GM23338 (cell line): ENCODE results near the gene IGF2BP3. TPM values are rescaled to one million over a fixed set of nuclear protein-coding genes. Genes with fewer than 3 reads are reported as not detected.

ENCODE experiments used
- ATAC-seq: fragments of 200-7000 bp; cut with Tn5 transposase; 3 replicates; pipeline ENCODE4 v1.9.1; 2020
- DNase-seq: peaks from one replicate; pipeline ENCODE4 v3.0.0-alpha.2; 2015; ENCODE audit warnings: low spot score
- H2AFZ ChIP-seq: fragments of 200-600 bp; sonication (generic); 2 replicates; pipeline ENCODE4 v1.8.0; 2016; ENCODE audit warnings: antibody characterized with exemption, mild to moderate bottlenecking, moderate library complexity
- H3F3A ChIP-seq: fragments of 200-600 bp; sonication (generic); replicated peaks from 2 replicates; pipeline ENCODE4 v1.8.0; 2017; ENCODE audit warnings: antibody characterized with exemption, mixed run types, low read depth
- H3K27ac ChIP-seq: fragments of 200-600 bp; sonication (generic); 2 replicates; pipeline ENCODE4 v1.6.1; 2016; ENCODE audit warnings: low read depth
- H3K27me3 ChIP-seq: fragments of 200-600 bp; sonication (generic); 2 replicates; pipeline ENCODE4 v1.8.0; 2016; ENCODE audit warnings: mild to moderate bottlenecking, mixed run types, moderate library complexity; ENCODE audit not compliant: insufficient read depth
- H3K36me3 ChIP-seq: fragments of 200-600 bp; sonication (generic); 2 replicates; pipeline ENCODE4 v1.8.0; 2016; ENCODE audit warnings: mild to moderate bottlenecking; ENCODE audit not compliant: insufficient read depth
- H3K4me1 ChIP-seq: fragments of 200-600 bp; sonication (generic); 2 replicates; pipeline ENCODE4 v1.8.0; 2016; ENCODE audit warnings: mild to moderate bottlenecking, moderate library complexity; ENCODE audit not compliant: insufficient read depth
- H3K4me2 ChIP-seq: fragments of 200-600 bp; sonication (generic); 2 replicates; pipeline ENCODE4 v1.7.1; 2017; ENCODE audit warnings: mixed run types
- H3K4me3 ChIP-seq: fragments of 200-600 bp; sonication (generic); 2 replicates; pipeline ENCODE4 v1.6.1; 2016; ENCODE audit warnings: mixed run types
- H3K79me2 ChIP-seq: fragments of 200-600 bp; sonication (generic); replicated peaks from 2 replicates; pipeline ENCODE4 v1.8.0; 2017; ENCODE audit warnings: mild to moderate bottlenecking; ENCODE audit not compliant: insufficient read depth
- H3K9me2 ChIP-seq: fragments of 200-600 bp; sonication (generic); 2 replicates; pipeline ENCODE4 v1.8.0; 2017; ENCODE audit not compliant: insufficient read depth
- H4K20me1 ChIP-seq: fragments of 200-600 bp; sonication (generic); replicated peaks from 2 replicates; pipeline ENCODE4 v1.8.0; 2017; ENCODE audit warnings: mild to moderate bottlenecking; ENCODE audit not compliant: insufficient read depth
- H3K27ac Mint-ChIP-seq: 2 replicates; pipeline ENCODE4 v1.8.0; 2020; ENCODE audit warnings: inconsistent platforms, mild to moderate bottlenecking, moderate library complexity, mixed read lengths
- H3K27me3 Mint-ChIP-seq: 3 replicates; pipeline ENCODE4 v1.8.0; 2022; ENCODE audit warnings: low read depth, mild to moderate bottlenecking, moderate library complexity, mixed read lengths, inconsistent platforms; ENCODE audit not compliant: insufficient read depth, poor library complexity
- H3K36me3 Mint-ChIP-seq: 3 replicates; pipeline ENCODE4 v1.8.0; 2021; ENCODE audit warnings: low read depth, mild to moderate bottlenecking, inconsistent platforms, moderate library complexity, mixed read lengths
- H3K4me1 Mint-ChIP-seq: 3 replicates; pipeline ENCODE4 v1.8.0; 2020; ENCODE audit warnings: mild to moderate bottlenecking, inconsistent platforms, mixed read lengths
- H3K4me3 Mint-ChIP-seq: 3 replicates; pipeline ENCODE4 v1.8.0; 2021; ENCODE audit warnings: moderate library complexity, mild to moderate bottlenecking, inconsistent platforms, mixed read lengths
- H3K9me3 Mint-ChIP-seq: 3 replicates; pipeline ENCODE4 v1.8.0; 2020; ENCODE audit warnings: moderate library complexity, mild to moderate bottlenecking, inconsistent platforms, mixed read lengths
- CREB1 ChIP-seq: fragments of 250-450 bp; sonication (Bioruptor Pico); IDR thresholded peaks from 2 replicates; pipeline ENCODE4 v1.5.0; 2020; ENCODE audit warnings: low read depth, mild to moderate bottlenecking, moderate library complexity
- EZH2 ChIP-seq: fragments of 200-600 bp; sonication (generic); IDR thresholded peaks from one replicate; pipeline ENCODE4 v1.8.0; 2017; ENCODE audit warnings: antibody characterized with exemption, mild to moderate bottlenecking, low read depth; ENCODE audit not compliant: unreplicated experiment
- EZH2phosphoT487 ChIP-seq: fragments of 200-600 bp; sonication (generic); IDR thresholded peaks from one replicate; pipeline ENCODE4 v1.8.1; 2018; ENCODE audit warnings: antibody characterized with exemption; ENCODE audit not compliant: unreplicated experiment
- JUNB ChIP-seq: IDR thresholded peaks from one replicate; pipeline ENCODE4 v1.6.1; 2016; ENCODE audit warnings: antibody characterized with exemption; ENCODE audit not compliant: unreplicated experiment
- NANOG ChIP-seq: IDR thresholded peaks from 2 replicates; pipeline ENCODE4 v1.6.1; 2016; ENCODE audit warnings: antibody characterized with exemption, borderline replicate concordance
- POLR2AphosphoS5 ChIP-seq: IDR thresholded peaks from 2 replicates; pipeline ENCODE4 v1.6.1; 2016; ENCODE audit warnings: antibody characterized with exemption, low read depth
- STAT1 ChIP-seq: IDR thresholded peaks from one replicate; pipeline ENCODE4 v1.6.1; 2016; ENCODE audit warnings: antibody characterized with exemption; ENCODE audit not compliant: unreplicated experiment
- ZNF114 ChIP-seq: fragments of 250-450 bp; sonication (Bioruptor Pico); IDR thresholded peaks from 2 replicates; pipeline ENCODE4 v1.5.0; 2020; ENCODE audit warnings: mild to moderate bottlenecking, moderate library complexity
- polyA plus RNA-seq: library from polyadenylated mRNA; unstranded; fragments of >200 nt; fragmentation: Nextera tagmentation; extraction: Ambion mirVana; gene quantifications from 2 replicates; pipeline ENCODE4 v1.2.1, GENCODE V29; 2016
- total RNA-seq: library from RNA; depleted of rRNA; stranded (reverse); fragments of >200 nt; shearing (Covaris generic); gene quantifications from 2 replicates; pipeline ENCODE4 v1.2.3, GENCODE V29; 2014
- TF ChIP-seq, protein P1 (sequence below): IDR thresholded peaks from one replicate; pipeline ENCODE4 v1.6.1; 2018; ENCODE audit warnings: antibody characterized with exemption; ENCODE audit not compliant: unreplicated experiment
- TF ChIP-seq, protein P2 (sequence below), 2 experiments: fragments of 200-600 bp in 1 of 2; sonication (generic) in 1 of 2; conservative IDR thresholded peaks; 2 replicates each; pipeline versions ENCODE4 v1.5.1 to v1.6.1; 2016 to 2017; ENCODE audit warnings: antibody characterized with exemption in 2 of 2, low read depth in 2 of 2, mild to moderate bottlenecking in 2 of 2, moderate library complexity in 1 of 2
- TF ChIP-seq, protein P3 (sequence below): IDR thresholded peaks from 2 replicates; pipeline ENCODE4 v1.6.1; 2016; ENCODE audit warnings: antibody characterized with exemption

IGF2BP3 gene
- total and polyA plus RNA-seq, 2 experiments from 2014 or later, result 52.0 to 183 TPM

DNA sequence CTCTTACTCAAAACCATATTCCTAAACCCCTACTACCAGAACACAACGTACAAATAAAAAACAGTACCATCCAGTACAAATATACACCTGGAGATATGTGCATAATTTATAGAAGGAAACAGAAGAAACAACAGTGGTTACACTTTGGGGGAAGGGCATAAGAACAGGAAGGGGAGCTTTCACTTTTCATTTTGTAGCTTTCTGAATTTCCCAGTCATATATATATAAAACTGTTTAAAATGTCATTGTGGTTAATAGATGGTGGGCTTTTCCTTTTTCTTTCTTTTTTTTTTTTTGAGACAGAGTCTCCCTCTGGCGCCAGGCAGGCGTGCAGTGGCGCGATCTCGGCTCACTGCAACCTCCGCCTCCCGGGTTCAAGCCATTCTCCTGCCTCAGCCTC lies 124.0 kb downstream of the IGF2BP3 start (continued):
- TF ChIP-seq, protein P1, sequence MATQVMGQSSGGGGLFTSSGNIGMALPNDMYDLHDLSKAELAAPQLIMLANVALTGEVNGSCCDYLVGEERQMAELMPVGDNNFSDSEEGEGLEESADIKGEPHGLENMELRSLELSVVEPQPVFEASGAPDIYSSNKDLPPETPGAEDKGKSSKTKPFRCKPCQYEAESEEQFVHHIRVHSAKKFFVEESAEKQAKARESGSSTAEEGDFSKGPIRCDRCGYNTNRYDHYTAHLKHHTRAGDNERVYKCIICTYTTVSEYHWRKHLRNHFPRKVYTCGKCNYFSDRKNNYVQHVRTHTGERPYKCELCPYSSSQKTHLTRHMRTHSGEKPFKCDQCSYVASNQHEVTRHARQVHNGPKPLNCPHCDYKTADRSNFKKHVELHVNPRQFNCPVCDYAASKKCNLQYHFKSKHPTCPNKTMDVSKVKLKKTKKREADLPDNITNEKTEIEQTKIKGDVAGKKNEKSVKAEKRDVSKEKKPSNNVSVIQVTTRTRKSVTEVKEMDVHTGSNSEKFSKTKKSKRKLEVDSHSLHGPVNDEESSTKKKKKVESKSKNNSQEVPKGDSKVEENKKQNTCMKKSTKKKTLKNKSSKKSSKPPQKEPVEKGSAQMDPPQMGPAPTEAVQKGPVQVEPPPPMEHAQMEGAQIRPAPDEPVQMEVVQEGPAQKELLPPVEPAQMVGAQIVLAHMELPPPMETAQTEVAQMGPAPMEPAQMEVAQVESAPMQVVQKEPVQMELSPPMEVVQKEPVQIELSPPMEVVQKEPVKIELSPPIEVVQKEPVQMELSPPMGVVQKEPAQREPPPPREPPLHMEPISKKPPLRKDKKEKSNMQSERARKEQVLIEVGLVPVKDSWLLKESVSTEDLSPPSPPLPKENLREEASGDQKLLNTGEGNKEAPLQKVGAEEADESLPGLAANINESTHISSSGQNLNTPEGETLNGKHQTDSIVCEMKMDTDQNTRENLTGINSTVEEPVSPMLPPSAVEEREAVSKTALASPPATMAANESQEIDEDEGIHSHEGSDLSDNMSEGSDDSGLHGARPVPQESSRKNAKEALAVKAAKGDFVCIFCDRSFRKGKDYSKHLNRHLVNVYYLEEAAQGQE, result no peak
- no peak for TF ChIP-seq STAT1
- no peak for TF ChIP-seq CREB1

DNA sequence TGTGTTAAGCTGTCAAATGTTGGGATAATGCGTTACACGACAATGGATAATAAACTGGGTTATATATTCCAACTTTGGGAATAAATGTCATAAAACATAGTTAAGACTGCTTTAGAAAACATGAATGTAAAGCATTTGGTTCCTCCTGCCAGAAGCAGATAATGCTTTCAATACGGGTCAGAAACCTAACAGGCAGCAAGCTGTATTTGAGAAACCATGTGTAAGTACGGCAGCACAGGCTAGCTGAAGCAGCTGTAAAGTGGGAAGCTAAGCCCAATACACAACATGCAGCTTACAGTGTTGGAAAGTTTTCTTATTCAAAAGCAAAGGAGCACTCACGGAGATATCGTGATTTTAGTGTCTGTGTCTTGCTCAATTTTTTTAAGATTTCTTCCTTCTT lies 124.7 kb downstream of the IGF2BP3 start:
- H3K27me3 ChIP-seq, result no peaks in the 10 kb centered on the region
- peaks cover 11% of the 10 kb centered on the region; the same call in 1 of the 2 replicates for H3F3A ChIP-seq
- no peaks in the 10 kb centered on the region for H3K9me2 ChIP-seq
- H4K20me1 ChIP-seq, result peaks cover 19% of the 10 kb centered on the region; the same call in 1 of the 2 replicates
- TF ChIP-seq JUNB (no peak), NANOG (no peak), STAT1 (no peak)
- no peak overlapping the region for H3K27ac ChIP-seq
- Mint-ChIP-seq H3K4me3 (no peak overlapping the region), H3K9me3 (no peaks in the 10 kb centered on the region), H3K27me3 (peaks cover 8% of the 10 kb centered on the region), H3K27ac (no peak overlapping the region), H3K4me1 (peaks cover 8% of the 10 kb centered on the region), H3K36me3 (peaks cover 84% of the 10 kb centered on the region)
- 0 out of 2 replicates have a peak, but pooled peaks cover 8% of the 10 kb centered on the region for H3K79me2 ChIP-seq
- no peak overlapping the region for H3K4me3 ChIP-seq
- ATAC-seq (no peak), DNase-seq (no peak)
- no peak overlapping the region for H3K4me2 ChIP-seq
- no peaks in the 10 kb centered on the region for H3K4me1 ChIP-seq
- peaks cover 65% of the 10 kb centered on the region; the same call in 1 of the 2 replicates for H3K36me3 ChIP-seq
- no peak overlapping the region for H2AFZ ChIP-seq

DNA sequence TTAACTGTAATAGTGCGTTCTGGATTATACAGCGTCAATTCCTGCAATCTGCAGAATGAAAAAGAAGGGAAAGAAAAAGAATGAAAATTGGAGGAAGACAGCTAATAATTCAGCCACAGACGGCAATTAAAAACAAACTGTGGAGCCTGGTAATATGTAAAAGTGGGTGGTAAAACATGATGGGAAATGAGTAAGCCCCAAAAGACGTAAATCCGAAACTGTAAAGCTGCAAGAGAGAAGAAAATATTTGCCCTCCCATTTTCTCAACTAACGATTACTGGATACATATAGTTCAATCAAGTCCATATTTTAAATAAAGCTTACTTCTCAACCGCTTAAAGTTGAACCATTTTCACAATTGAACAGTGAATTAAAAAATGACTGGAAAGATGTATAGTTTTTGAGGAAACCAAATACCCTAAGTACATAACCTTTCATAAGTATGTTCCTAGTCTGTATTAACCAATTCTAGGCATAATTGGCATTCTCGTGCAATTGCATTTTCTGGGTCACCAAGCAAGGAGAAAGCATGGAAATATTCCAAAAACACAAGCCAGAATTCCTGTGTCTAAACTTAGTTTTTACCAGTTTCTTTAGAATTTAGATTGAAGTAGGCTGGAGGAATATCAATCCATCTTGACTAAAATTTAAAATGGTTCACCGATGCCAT lies 126.3 kb downstream of the IGF2BP3 start:
- Mint-ChIP-seq H3K9me3 (no peaks in the 10 kb centered on the region), H3K36me3 (peaks cover 91% of the 10 kb centered on the region), H3K27ac (no peak overlapping the region), H3K4me1 (no peaks in the 10 kb centered on the region), H3K4me3 (no peak overlapping the region), H3K27me3 (peaks cover 8% of the 10 kb centered on the region)
- Histone ChIP-seq H3K4me3 (no peak overlapping the region), H3K36me3 (peaks cover 78% of the 10 kb centered on the region; the same call in 1 of the 2 replicates), H3K27ac (no peak overlapping the region), H3K9me2 (no peaks in the 10 kb centered on the region), H2AFZ (no peak overlapping the region), H3K79me2 (0 out of 2 replicates have a peak, but pooled peaks cover 8% of the 10 kb centered on the region), H3K27me3 (no peaks in the 10 kb centered on the region), H3K4me2 (no peak overlapping the region), H4K20me1 (peaks cover 14% of the 10 kb centered on the region), H3K4me1 (no peaks in the 10 kb centered on the region), H3F3A (peaks cover 11% of the 10 kb centered on the region; the same call in 1 of the 2 replicates)
- ATAC-seq (no peak), DNase-seq (no peak)
- TF ChIP-seq EZH2, result no peak
- no peak for TF ChIP-seq STAT1
- no peak for TF ChIP-seq JUNB
- TF ChIP-seq, protein P2, sequence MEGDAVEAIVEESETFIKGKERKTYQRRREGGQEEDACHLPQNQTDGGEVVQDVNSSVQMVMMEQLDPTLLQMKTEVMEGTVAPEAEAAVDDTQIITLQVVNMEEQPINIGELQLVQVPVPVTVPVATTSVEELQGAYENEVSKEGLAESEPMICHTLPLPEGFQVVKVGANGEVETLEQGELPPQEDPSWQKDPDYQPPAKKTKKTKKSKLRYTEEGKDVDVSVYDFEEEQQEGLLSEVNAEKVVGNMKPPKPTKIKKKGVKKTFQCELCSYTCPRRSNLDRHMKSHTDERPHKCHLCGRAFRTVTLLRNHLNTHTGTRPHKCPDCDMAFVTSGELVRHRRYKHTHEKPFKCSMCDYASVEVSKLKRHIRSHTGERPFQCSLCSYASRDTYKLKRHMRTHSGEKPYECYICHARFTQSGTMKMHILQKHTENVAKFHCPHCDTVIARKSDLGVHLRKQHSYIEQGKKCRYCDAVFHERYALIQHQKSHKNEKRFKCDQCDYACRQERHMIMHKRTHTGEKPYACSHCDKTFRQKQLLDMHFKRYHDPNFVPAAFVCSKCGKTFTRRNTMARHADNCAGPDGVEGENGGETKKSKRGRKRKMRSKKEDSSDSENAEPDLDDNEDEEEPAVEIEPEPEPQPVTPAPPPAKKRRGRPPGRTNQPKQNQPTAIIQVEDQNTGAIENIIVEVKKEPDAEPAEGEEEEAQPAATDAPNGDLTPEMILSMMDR (conservative IDR thresholded peaks at IDR 0.05; ENCODE audit: low read depth in 2 of 2), result no peak
- no peak for TF ChIP-seq ZNF114 (CRISPR knock-in tag)
- TF ChIP-seq, protein P3, sequence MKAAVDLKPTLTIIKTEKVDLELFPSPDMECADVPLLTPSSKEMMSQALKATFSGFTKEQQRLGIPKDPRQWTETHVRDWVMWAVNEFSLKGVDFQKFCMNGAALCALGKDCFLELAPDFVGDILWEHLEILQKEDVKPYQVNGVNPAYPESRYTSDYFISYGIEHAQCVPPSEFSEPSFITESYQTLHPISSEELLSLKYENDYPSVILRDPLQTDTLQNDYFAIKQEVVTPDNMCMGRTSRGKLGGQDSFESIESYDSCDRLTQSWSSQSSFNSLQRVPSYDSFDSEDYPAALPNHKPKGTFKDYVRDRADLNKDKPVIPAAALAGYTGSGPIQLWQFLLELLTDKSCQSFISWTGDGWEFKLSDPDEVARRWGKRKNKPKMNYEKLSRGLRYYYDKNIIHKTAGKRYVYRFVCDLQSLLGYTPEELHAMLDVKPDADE, result no peak
- no peak for TF ChIP-seq POLR2AphosphoS5
- no peak for TF ChIP-seq NANOG
- TF ChIP-seq EZH2phosphoT487, result no peak
- TF ChIP-seq, protein P1, result no peak
- TF ChIP-seq CREB1, result no peak
